SK-N-SH treated with all-trans-retinoic acid at 6 μM for 48 hours (cell line): ENCODE data around the gene ROBO1.

ENCODE experiments used
- ATAC-seq: fragments of 200-7000 bp; cut with Tn5 transposase; 3 replicates; pipeline ENCODE4 v1.9.1; 2020; ENCODE audit warnings: mild to moderate bottlenecking, moderate library complexity
- ARNTL ChIP-seq: fragments of 450-650 bp; formaldehyde crosslinking; IDR thresholded peaks from 2 replicates; pipeline ENCODE4 v1.5.0; 2020; ENCODE audit warnings: low read depth, mild to moderate bottlenecking, moderate library complexity, borderline replicate concordance
- BACH2 ChIP-seq: fragments of 250-450 bp; sonication (Bioruptor Pico); IDR thresholded peaks from 2 replicates; pipeline ENCODE4 v1.9.0; 2021; ENCODE audit warnings: mild to moderate bottlenecking, borderline replicate concordance
- CREB5 ChIP-seq: fragments of 250-450 bp; sonication (Bioruptor Pico); IDR thresholded peaks from 2 replicates; pipeline ENCODE4 v1.5.1; 2020; ENCODE audit warnings: low read depth, mild to moderate bottlenecking, moderate library complexity
- CSDC2 ChIP-seq: fragments of 250-450 bp; sonication (Bioruptor Pico); IDR thresholded peaks from 2 replicates; pipeline ENCODE4 v1.5.0; 2020; ENCODE audit warnings: mild to moderate bottlenecking, moderate library complexity
- CSRNP3 ChIP-seq: fragments of 250-450 bp; sonication (Bioruptor Pico); IDR thresholded peaks from 2 replicates; pipeline ENCODE4 v1.5.1; 2021; ENCODE audit warnings: mild to moderate bottlenecking, moderate library complexity
- ESRRG ChIP-seq: fragments of 250-450 bp; sonication (Bioruptor Pico); IDR thresholded peaks from 2 replicates; pipeline ENCODE4 v1.6.1; 2021; ENCODE audit warnings: mild to moderate bottlenecking
- GLIS3 ChIP-seq: fragments of 250-450 bp; sonication (Bioruptor Pico); IDR thresholded peaks from 2 replicates; pipeline ENCODE4 v1.5.0; 2020; ENCODE audit warnings: mild to moderate bottlenecking, moderate library complexity
- ISL1 ChIP-seq: fragments of 250-450 bp; sonication (Bioruptor Pico); IDR thresholded peaks from 2 replicates; pipeline ENCODE4 v2.1.2; 2022; ENCODE audit warnings: mild to moderate bottlenecking, moderate library complexity
- OSR1 ChIP-seq: fragments of 250-450 bp; sonication (Bioruptor Pico); IDR thresholded peaks from 2 replicates; pipeline ENCODE4 v1.8.0; 2022; ENCODE audit warnings: moderate library complexity, mild to moderate bottlenecking, inconsistent platforms
- PATZ1 ChIP-seq: fragments of 250-450 bp; sonication (Bioruptor Pico); IDR thresholded peaks from 2 replicates; pipeline ENCODE4 v1.8.0; 2020; ENCODE audit warnings: mild to moderate bottlenecking, moderate library complexity, borderline replicate concordance
- POU6F1 ChIP-seq: fragments of 250-450 bp; sonication (Bioruptor Pico); IDR thresholded peaks from 2 replicates; pipeline ENCODE4 v1.8.0; 2021; ENCODE audit warnings: low read depth, mild to moderate bottlenecking, moderate library complexity, borderline replicate concordance
- PPARA ChIP-seq: fragments of 250-450 bp; sonication (Bioruptor Pico); IDR thresholded peaks from 2 replicates; pipeline ENCODE4 v1.5.0; 2020; ENCODE audit warnings: mild to moderate bottlenecking, borderline replicate concordance
- RARB ChIP-seq: fragments of 250-450 bp; sonication (Bioruptor Pico); IDR thresholded peaks from 2 replicates; pipeline ENCODE4 v1.8.0; 2021; ENCODE audit warnings: mild to moderate bottlenecking, moderate library complexity
- SNAI2 ChIP-seq: fragments of 250-450 bp; sonication (Bioruptor Pico); IDR thresholded peaks from 2 replicates; pipeline ENCODE4 v1.5.0; 2020; ENCODE audit warnings: mild to moderate bottlenecking, moderate library complexity
- TOX ChIP-seq: fragments of 250-450 bp; sonication (Bioruptor Pico); IDR thresholded peaks from 2 replicates; pipeline ENCODE4 v1.8.0; 2021; ENCODE audit warnings: mild to moderate bottlenecking, moderate library complexity, borderline replicate concordance
- TSHZ2 ChIP-seq: fragments of 250-450 bp; sonication (Bioruptor Pico); IDR thresholded peaks from 2 replicates; pipeline ENCODE4 v1.5.0; 2020; ENCODE audit warnings: mild to moderate bottlenecking, moderate library complexity
- ZC3H10 ChIP-seq: fragments of 250-450 bp; sonication (Bioruptor Pico); IDR thresholded peaks from 2 replicates; pipeline ENCODE4 v1.5.1; 2021; ENCODE audit warnings: mild to moderate bottlenecking, moderate library complexity
- ZFP3 ChIP-seq: fragments of 250-450 bp; sonication (Bioruptor Pico); IDR thresholded peaks from 2 replicates; pipeline ENCODE4 v1.5.0; 2020; ENCODE audit warnings: mild to moderate bottlenecking, moderate library complexity
- ZFP30 ChIP-seq: fragments of 450-650 bp; formaldehyde crosslinking; IDR thresholded peaks from 2 replicates; pipeline ENCODE4 v1.5.0; 2022; ENCODE audit warnings: mild to moderate bottlenecking, moderate library complexity
- ZNF70 ChIP-seq: fragments of 450-650 bp; formaldehyde crosslinking; IDR thresholded peaks from 2 replicates; pipeline ENCODE4 v1.5.0; 2020; ENCODE audit warnings: mild to moderate bottlenecking, moderate library complexity
- ZNF8 ChIP-seq: fragments of 450-650 bp; formaldehyde crosslinking; IDR thresholded peaks from 2 replicates; pipeline ENCODE4 v1.5.0; 2020; ENCODE audit warnings: mild to moderate bottlenecking, moderate library complexity

Gene ROBO1

GRCh38 chr3:79453600-79453999 lies 314.2 kb downstream of the ROBO1 start:
- no peak for ATAC-seq
- TF ChIP-seq ZFP3 (CRISPR knock-in tag) (no peak), PPARA (no peak), ESRRG (CRISPR knock-in tag) (no peak), ZNF8 (CRISPR knock-in tag) (no peak), ZFP30 (no peak), ISL1 (CRISPR knock-in tag) (no peak), RARB (CRISPR knock-in tag) (no peak), PATZ1 (CRISPR knock-in tag) (no peak), ZNF70 (CRISPR knock-in tag) (no peak), OSR1 (no peak), CREB5 (CRISPR knock-in tag) (no peak), ZC3H10 (CRISPR knock-in tag) (no peak), BACH2 (no peak), CSRNP3 (CRISPR knock-in tag) (no peak), GLIS3 (no peak), TSHZ2 (CRISPR knock-in tag) (no peak), CSDC2 (CRISPR knock-in tag) (no peak), TOX (CRISPR knock-in tag) (no peak), ARNTL (CRISPR knock-in tag) (no peak)

- no peak for ATAC-seq
- TF ChIP-seq RARB (CRISPR knock-in tag) (no peak), CSRNP3 (CRISPR knock-in tag) (no peak), POU6F1 (no peak), BACH2 (no peak), CREB5 (CRISPR knock-in tag) (no peak), GLIS3 (no peak), TSHZ2 (CRISPR knock-in tag) (no peak), ARNTL (CRISPR knock-in tag) (no peak), ISL1 (CRISPR knock-in tag) (no peak), ZFP30 (no peak), PPARA (no peak), SNAI2 (no peak)
Measured at GRCh38 chr3:79436387-79436786, 331.4 kb downstream of the ROBO1 start.
